HG03565 (cell line): ENCODE data around the gene PPP2R2C.

Experiments used
- ATAC-seq: cut with Tn5 transposase; IDR thresholded peaks from one replicate; pipeline ENCODE4 v1.9.1; 2021; ENCODE audit warnings: mild to moderate bottlenecking, moderate library complexity; ENCODE audit not compliant: unreplicated experiment

PPP2R2C gene

GRCh38 chr4:6469898-6470501 is 2.4 kb downstream of the PPP2R2C start:
- no peak for ATAC-seq

GRCh38 chr4:6469144-6469543 is 3.3 kb downstream of the PPP2R2C start:
- no peak for ATAC-seq

GRCh38 chr4:6468376-6468775 is 4.0 kb downstream of the PPP2R2C start:
- ATAC-seq: no peak

GRCh38 chr4:6467600-6467999 is 4.8 kb downstream of the PPP2R2C start:
- no peak for ATAC-seq

- ATAC-seq: no peak
Observed at GRCh38 chr4:6466756-6467381, 5.5 kb downstream of the PPP2R2C start.

GRCh38 chr4:6465955-6466354 is 6.5 kb downstream of the PPP2R2C start:
- no peak for ATAC-seq

- no peak for ATAC-seq
Observed at GRCh38 chr4:6464842-6465588, 7.4 kb downstream of the PPP2R2C start.

GRCh38 chr4:6463311-6464289 is 8.8 kb downstream of the PPP2R2C start:
- ATAC-seq: no peak

GRCh38 chr4:6461301-6462165 is 10.9 kb downstream of the PPP2R2C start:
- ATAC-seq: no peak

- ATAC-seq: no peak
Observed at GRCh38 chr4:6460876-6461275, 11.5 kb downstream of the PPP2R2C start.

- ATAC-seq: no peak
Observed at GRCh38 chr4:6458528-6458927, 13.9 kb downstream of the PPP2R2C start.

- no peak for ATAC-seq
Observed at GRCh38 chr4:6456450-6456849, 16.0 kb downstream of the PPP2R2C start.

GRCh38 chr4:6454112-6454910 is 18.1 kb downstream of the PPP2R2C start:
- no peak for ATAC-seq

GRCh38 chr4:6453688-6453990 is 18.8 kb downstream of the PPP2R2C start:
- no peak for ATAC-seq

- ATAC-seq: no peak
Observed at GRCh38 chr4:6452897-6453687, 19.3 kb downstream of the PPP2R2C start.

- no peak for ATAC-seq
Observed at GRCh38 chr4:6452116-6452896, 20.1 kb downstream of the PPP2R2C start.

- no peak for ATAC-seq
Observed at GRCh38 chr4:6451309-6451708, 21.1 kb downstream of the PPP2R2C start.

- no peak for ATAC-seq
Observed at GRCh38 chr4:6450709-6451108, 21.7 kb downstream of the PPP2R2C start.
